GM23248 (cell line): ENCODE measurements around the gene FMN2. TPM values are rescaled to one million over a fixed set of nuclear protein-coding genes. Genes with fewer than 3 reads are reported as not detected.

Experiments
- DNase-seq: peaks from one replicate; pipeline ENCODE4 v3.0.0-alpha.2; 2015
- H2AFZ ChIP-seq: fragments of 200-600 bp; sonication (generic); 2 replicates; pipeline ENCODE4 v1.6.1; 2016; ENCODE audit warnings: antibody characterized with exemption
- H3F3A ChIP-seq: fragments of 200-600 bp; sonication (generic); 2 replicates; pipeline ENCODE4 v1.6.1; 2016; ENCODE audit warnings: mild to moderate bottlenecking, antibody characterized with exemption, mixed run types; ENCODE audit not compliant: insufficient read depth
- H3K27ac ChIP-seq: fragments of 200-600 bp; sonication (generic); 2 replicates; pipeline ENCODE4 v1.5.1; 2016; ENCODE audit warnings: mild to moderate bottlenecking
- H3K27me3 ChIP-seq: fragments of 200-600 bp; sonication (generic); replicated peaks from 2 replicates; pipeline ENCODE4 v1.6.1; 2016; ENCODE audit warnings: mild to moderate bottlenecking; ENCODE audit not compliant: insufficient read depth
- H3K36me3 ChIP-seq: fragments of 200-600 bp; sonication (generic); 2 replicates; pipeline ENCODE4 v1.6.1; 2016; ENCODE audit warnings: low read depth, mild to moderate bottlenecking
- H3K4me1 ChIP-seq: fragments of 200-600 bp; sonication (generic); 2 replicates; pipeline ENCODE4 v1.6.1; 2016; ENCODE audit warnings: mild to moderate bottlenecking; ENCODE audit not compliant: insufficient read depth
- H3K4me2 ChIP-seq: fragments of 200-600 bp; sonication (generic); one replicate; pipeline ENCODE4 v1.6.1; 2016; ENCODE audit warnings: mild to moderate bottlenecking; ENCODE audit not compliant: unreplicated experiment
- H3K4me3 ChIP-seq: fragments of 200-600 bp; sonication (generic); 2 replicates; pipeline ENCODE4 v1.5.1; 2016; ENCODE audit warnings: mild to moderate bottlenecking
- H3K79me2 ChIP-seq: fragments of 200-600 bp; sonication (generic); 2 replicates; pipeline ENCODE4 v1.6.1; 2016; ENCODE audit warnings: mild to moderate bottlenecking; ENCODE audit not compliant: insufficient read depth
- H3K9ac ChIP-seq: fragments of 200-600 bp; sonication (generic); 2 replicates; pipeline ENCODE4 v1.6.1; 2016; ENCODE audit warnings: mild to moderate bottlenecking
- H3K9me2 ChIP-seq: fragments of 200-600 bp; sonication (generic); 2 replicates; pipeline ENCODE4 v1.6.1; 2016; ENCODE audit warnings: mixed run types, mild to moderate bottlenecking, moderate library complexity; ENCODE audit not compliant: insufficient read depth
- H3K9me3 ChIP-seq: fragments of 200-600 bp; sonication (generic); one replicate; pipeline ENCODE4 v1.6.1; 2017; ENCODE audit warnings: low read depth
- H4K20me1 ChIP-seq: fragments of 200-600 bp; sonication (generic); 2 replicates; pipeline ENCODE4 v1.6.0; 2016; ENCODE audit not compliant: insufficient read depth
- EZH2 ChIP-seq: fragments of 200-600 bp; sonication (generic); IDR thresholded peaks from 2 replicates; pipeline ENCODE4 v1.6.1; 2018; ENCODE audit warnings: antibody characterized with exemption, mild to moderate bottlenecking; ENCODE audit not compliant: insufficient read depth, poor library complexity, severe bottlenecking
- EZH2phosphoT487 ChIP-seq: fragments of 200-600 bp; sonication (generic); IDR thresholded peaks from 2 replicates; pipeline ENCODE4 v1.6.1; 2018; ENCODE audit warnings: antibody characterized with exemption, moderate library complexity, mild to moderate bottlenecking, low read depth; ENCODE audit not compliant: insufficient read depth
- WGBS, 2 experiments: methylation state at CpG; one replicate each; pipeline ENCODE4 v1.1.6; 2015 to 2017; ENCODE audit warnings: low lambda C conversion rate in 2 of 2, low coverage in 1 of 2; ENCODE audit errors: missing lambda C conversion rate in 2 of 2; 5-methylcytosine and 5-hydroxymethylcytosine counted together
- in situ Hi-C: fragments of 300-500 bp; cut with MboI; formaldehyde crosslinking; loops from 2 replicates; pipeline ENCODE4 v1.15.0; 2020
- polyA plus RNA-seq: library from polyadenylated mRNA; unstranded; fragments of >200 nt; fragmentation: Nextera tagmentation; extraction: Ambion mirVana; gene quantifications from 2 replicates; pipeline ENCODE4 v1.2.1, GENCODE V29; 2016
- total RNA-seq: library from RNA; depleted of rRNA; stranded (reverse); fragments of >200 nt; shearing (Covaris generic); gene quantifications from 2 replicates; pipeline ENCODE4 v1.2.3, GENCODE V29; 2014

Gene FMN2
- total and polyA plus RNA-seq, 2 experiments from 2014 or later = 78.2 to 114 TPM

GRCh38 chr1:240101737-240102136 lies 10.1 kb downstream of the FMN2 start:
- no peaks in the 10 kb centered on the region for H3K9me2 ChIP-seq
- peaks cover 2% of the 10 kb centered on the region; the same call in 1 of the 2 replicates for H3K36me3 ChIP-seq
- H3K27me3 ChIP-seq = no peaks in the 10 kb centered on the region
- H3F3A ChIP-seq = peaks cover 44% of the 10 kb centered on the region
- H3K9ac ChIP-seq = no peak overlapping the region
- DNase-seq = no peak
- in situ Hi-C loops = no loop called here
- WGBS, 2 experiments = 81 to 88% methylated on average over 3 of the region's 3 CpGs
- H3K9me3 ChIP-seq = no peaks in the 10 kb centered on the region
- 0 out of 2 replicates have a peak overlapping the region, but pooled peaks have one; percentile 66 for H3K27ac ChIP-seq
- TF ChIP-seq EZH2phosphoT487 = no peak
- TF ChIP-seq EZH2 = no peak
- H4K20me1 ChIP-seq = no peaks in the 10 kb centered on the region; the same call in 1 of the 2 replicates
- peaks cover 71% of the 10 kb centered on the region for H3K4me1 ChIP-seq
- peak overlapping the region; percentile 80 for H3K4me2 ChIP-seq
- H3K79me2 ChIP-seq = peaks cover 94% of the 10 kb centered on the region
- peak overlapping the region; percentile 46 for H3K4me3 ChIP-seq
- no peak overlapping the region for H2AFZ ChIP-seq

DNA sequence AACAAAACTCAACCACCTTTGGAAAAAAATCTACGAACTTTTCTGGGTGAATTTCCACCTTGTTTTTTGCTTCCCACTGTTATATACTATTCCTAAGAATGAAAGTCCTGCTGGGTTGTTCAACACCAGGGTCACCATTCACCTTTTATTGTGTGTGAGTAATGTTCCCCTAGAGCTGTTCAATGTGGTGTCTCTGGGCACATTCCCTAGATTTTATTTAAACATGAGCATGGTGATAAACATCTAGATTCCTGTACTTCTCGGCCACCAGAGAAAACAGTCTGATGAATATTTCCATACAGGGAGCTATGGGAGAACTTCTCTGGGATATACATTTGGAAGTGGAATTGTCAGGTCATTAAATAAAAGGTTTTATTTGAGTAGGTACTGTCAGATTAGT lies 13.0 kb downstream of the FMN2 start:
- H3K27ac ChIP-seq = no peak overlapping the region
- no peak overlapping the region for H3K4me2 ChIP-seq
- WGBS, 2 experiments = 41 to 43% methylated on average over 2 of the region's 2 CpGs
- TF ChIP-seq EZH2 = no peak
- peaks cover 91% of the 10 kb centered on the region for H3K79me2 ChIP-seq
- H3K9me2 ChIP-seq = no peaks in the 10 kb centered on the region
- in situ Hi-C loops = no loop called here
- H3K4me1 ChIP-seq = peaks cover 60% of the 10 kb centered on the region
- no peak overlapping the region for H2AFZ ChIP-seq
- no peaks in the 10 kb centered on the region; the same call in 1 of the 2 replicates for H4K20me1 ChIP-seq
- H3K9me3 ChIP-seq = no peaks in the 10 kb centered on the region
- H3K27me3 ChIP-seq = no peaks in the 10 kb centered on the region
- DNase-seq = no peak
- no peak overlapping the region for H3K9ac ChIP-seq
- H3K36me3 ChIP-seq = 0 out of 2 replicates have a peak, but pooled peaks cover 6% of the 10 kb centered on the region
- H3K4me3 ChIP-seq = no peak overlapping the region
- H3F3A ChIP-seq = peaks cover 30% of the 10 kb centered on the region

GRCh38 chr1:240107058-240107684 lies 15.5 kb downstream of the FMN2 start:
- in situ Hi-C loops = no loop called here
- no peaks in the 10 kb centered on the region for H3K9me3 ChIP-seq
- no peak overlapping the region for H3K4me3 ChIP-seq
- TF ChIP-seq EZH2phosphoT487 (no peak), EZH2 (no peak)
- 16 to 20% methylated on average over 3 of the region's 3 CpGs for WGBS, 2 experiments
- H3K36me3 ChIP-seq = 0 out of 2 replicates have a peak, but pooled peaks cover 6% of the 10 kb centered on the region
- H3K9me2 ChIP-seq = no peaks in the 10 kb centered on the region
- H2AFZ ChIP-seq = no peak overlapping the region
- H4K20me1 ChIP-seq = no peaks in the 10 kb centered on the region
- peaks cover 48% of the 10 kb centered on the region for H3K4me1 ChIP-seq
- H3K9ac ChIP-seq = no peak overlapping the region
- H3K27me3 ChIP-seq = no peaks in the 10 kb centered on the region
- H3K27ac ChIP-seq = no peak overlapping the region
- peak overlapping the region; percentile 54 for H3K4me2 ChIP-seq
- DNase-seq = peak; percentile 82
- H3K79me2 ChIP-seq = peaks cover 92% of the 10 kb centered on the region
- peaks cover 9% of the 10 kb centered on the region for H3F3A ChIP-seq

GRCh38 chr1:240109130-240109529 lies 17.4 kb downstream of the FMN2 start:
- DNase-seq = no peak
- in situ Hi-C loops = no loop called here
- no peak for TF ChIP-seq EZH2
- no peak for TF ChIP-seq EZH2phosphoT487
- peaks cover 9% of the 10 kb centered on the region for H3F3A ChIP-seq
- peaks cover 93% of the 10 kb centered on the region for H3K79me2 ChIP-seq
- H3K4me2 ChIP-seq = no peak overlapping the region
- H3K27me3 ChIP-seq = no peaks in the 10 kb centered on the region
- peaks cover 44% of the 10 kb centered on the region for H3K4me1 ChIP-seq
- no peak overlapping the region for H3K9ac ChIP-seq
- WGBS, 2 experiments = 53 to 55% methylated on average over 2 of the region's 2 CpGs
- H3K9me2 ChIP-seq = no peaks in the 10 kb centered on the region
- H2AFZ ChIP-seq = no peak overlapping the region
- H3K4me3 ChIP-seq = no peak overlapping the region
- H3K9me3 ChIP-seq = no peaks in the 10 kb centered on the region
- 0 out of 2 replicates have a peak, but pooled peaks cover 6% of the 10 kb centered on the region for H3K36me3 ChIP-seq
- H4K20me1 ChIP-seq = no peaks in the 10 kb centered on the region; the same call in 1 of the 2 replicates
- no peak overlapping the region for H3K27ac ChIP-seq
